Astrocyte (in vitro differentiated cells and primary cell): ENCODE results near the gene PIP4K2A.

Experiments used
- CTCF ChIP-seq: IDR thresholded peaks from 2 replicates; pipeline ENCODE4 v1.5.1; 2011; ENCODE audit warnings: low read depth, mild to moderate bottlenecking, inconsistent platforms, low read length, moderate library complexity; ENCODE audit not compliant: insufficient read depth
- EZH2 ChIP-seq: IDR thresholded peaks from 2 replicates; pipeline ENCODE4 v1.6.1; 2012; ENCODE audit warnings: mild to moderate bottlenecking, low read length, inconsistent platforms; ENCODE audit not compliant: insufficient read depth

- TF ChIP-seq CTCF: no peak
- TF ChIP-seq EZH2: no peak
Measured at GRCh38 chr10:22504766-22505165, 209.6 kb downstream of the PIP4K2A start.
